NCI-H2196 treated with DMSO at 0.1 percent for 48 hours (cell line): ENCODE results near the gene GRID1.
"Not testable (repeated sequence)": the region's sequence is repeated elsewhere in the genome, so short reads cannot be mapped to it uniquely, and the experiment has no call there.

Experiments used
- DNase-seq: peaks from one replicate; lab custom pipeline; 2025; ENCODE audit not compliant: unreplicated experiment; lab: John Stamatoyannopoulos, UW

The GRID1 gene

GRCh38 chr10:86176850-86177536 lies 189.6 kb downstream of the GRID1 start:
- DNase-seq, result no peak

- not testable (repeated sequence) for DNase-seq
Observed at GRCh38 chr10:86175476-86175875, 191.1 kb downstream of the GRID1 start.

- DNase-seq, result no peak
Observed at GRCh38 chr10:86172301-86172700, 194.3 kb downstream of the GRID1 start.

GRCh38 chr10:86170255-86171108 lies 196.1 kb downstream of the GRID1 start:
- DNase-seq, result no peak

- no peak for DNase-seq
Observed at GRCh38 chr10:86169506-86170254, 196.9 kb downstream of the GRID1 start.

- no peak for DNase-seq
Observed at GRCh38 chr10:86169066-86169465, 197.5 kb downstream of the GRID1 start.

GRCh38 chr10:86168256-86168655 lies 198.3 kb downstream of the GRID1 start:
- no peak for DNase-seq

- no peak for DNase-seq
Observed at GRCh38 chr10:86167762-86168128, 198.8 kb downstream of the GRID1 start.

- no peak for DNase-seq
Observed at GRCh38 chr10:86167121-86167761, 199.4 kb downstream of the GRID1 start.

- DNase-seq, result no peak
Observed at GRCh38 chr10:86165666-86166065, 200.9 kb downstream of the GRID1 start.

GRCh38 chr10:86164960-86165630 lies 201.5 kb downstream of the GRID1 start:
- DNase-seq, result no peak

GRCh38 chr10:86164174-86164774 lies 202.3 kb downstream of the GRID1 start:
- DNase-seq, result no peak

- DNase-seq, result no peak
Observed at GRCh38 chr10:86163522-86164173, 202.9 kb downstream of the GRID1 start.

GRCh38 chr10:86162696-86163400 lies 203.7 kb downstream of the GRID1 start:
- no peak for DNase-seq

- no peak for DNase-seq
Observed at GRCh38 chr10:86162036-86162435, 204.6 kb downstream of the GRID1 start.

GRCh38 chr10:86160890-86161585 lies 205.6 kb downstream of the GRID1 start:
- DNase-seq, result no peak

GRCh38 chr10:86159797-86160196 lies 206.8 kb downstream of the GRID1 start:
- no peak for DNase-seq

- DNase-seq, result no peak
Observed at GRCh38 chr10:86155054-86155921, 211.3 kb downstream of the GRID1 start.
